Stimulated activated CD4-positive, alpha-beta T cell treated with anti-CD3 and anti-CD28 coated beads, TNF-alpha, amount 100 ng/mL, for 4 hours (primary cell): Measurements from ENCODE around the gene OR51G2.
"Not testable (repeated sequence)": the region's sequence is repeated elsewhere in the genome, so short reads cannot be mapped to it uniquely, and the experiment has no call there.

Experiments used
- DNase-seq, 3 experiments: peaks; one replicate each; pipeline ENCODE4 v3.0.0-alpha.2; 2020; ENCODE audit warnings: low read depth in 3 of 3

The OR51G2 gene, protein sequence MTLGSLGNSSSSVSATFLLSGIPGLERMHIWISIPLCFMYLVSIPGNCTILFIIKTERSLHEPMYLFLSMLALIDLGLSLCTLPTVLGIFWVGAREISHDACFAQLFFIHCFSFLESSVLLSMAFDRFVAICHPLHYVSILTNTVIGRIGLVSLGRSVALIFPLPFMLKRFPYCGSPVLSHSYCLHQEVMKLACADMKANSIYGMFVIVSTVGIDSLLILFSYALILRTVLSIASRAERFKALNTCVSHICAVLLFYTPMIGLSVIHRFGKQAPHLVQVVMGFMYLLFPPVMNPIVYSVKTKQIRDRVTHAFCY

DNA sequence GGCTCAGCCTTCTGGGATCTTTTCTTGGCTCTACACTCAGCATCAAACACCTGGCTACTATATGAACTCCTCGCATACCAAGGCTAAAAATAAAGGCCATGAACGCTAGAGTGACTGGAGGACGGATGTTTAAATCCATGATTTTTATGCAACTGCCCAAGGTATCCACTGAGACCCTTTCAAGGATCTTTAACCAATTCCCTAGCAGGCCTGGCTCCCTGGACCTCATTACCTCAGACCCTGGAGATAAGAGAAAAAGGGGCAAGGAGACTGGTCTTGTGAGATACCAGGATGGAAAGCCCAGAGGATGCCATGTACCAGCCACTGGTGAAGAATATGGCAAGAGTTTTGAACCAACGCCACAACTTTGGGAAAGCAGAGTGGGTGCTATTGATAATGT is at the start of gene OR51G2:
OR51G2 (minus strand) TSS at position 101 of the 400 bp plus-strand sequence. CDS start 3,687 bp downstream, outside the sequence.
- no peak for DNase-seq

DNA sequence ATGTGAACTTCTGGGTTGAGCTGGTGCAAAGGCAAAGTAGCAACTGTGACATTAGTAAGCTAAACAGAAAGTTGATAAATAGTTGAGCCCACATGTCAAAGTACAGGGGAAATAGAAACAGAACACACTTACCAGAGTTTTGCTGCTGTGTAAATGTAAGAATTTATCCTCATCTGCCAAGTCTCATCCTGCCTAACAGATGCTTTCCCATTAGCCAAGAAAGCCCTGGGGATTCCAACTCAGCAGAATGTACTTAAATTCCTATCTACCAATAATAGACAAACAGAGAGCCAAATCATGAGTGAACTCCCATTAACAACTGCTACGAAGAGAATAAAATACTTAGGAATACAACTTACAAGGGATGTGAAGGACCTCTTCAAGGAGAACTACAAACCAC is 43.7 kb upstream of the OR51G2 start:
- DNase-seq: no peak

DNA sequence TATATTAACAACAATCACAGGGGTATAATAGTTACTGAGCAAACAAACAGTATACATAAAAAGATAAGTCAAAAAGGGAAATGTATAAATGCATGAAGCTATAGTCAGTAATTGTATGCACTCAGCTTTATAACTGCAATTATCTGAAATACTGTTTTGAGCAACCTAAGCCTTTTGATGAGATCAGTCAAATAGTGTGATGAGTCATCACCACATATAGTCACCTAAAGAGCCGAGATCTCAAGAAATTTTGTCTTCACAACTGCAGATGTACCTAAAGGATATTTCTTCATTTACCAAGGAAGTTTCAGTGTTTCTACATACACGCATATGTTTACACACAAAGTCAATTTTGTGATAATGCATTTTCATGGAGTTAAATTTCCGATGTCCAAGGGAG is 41.7 kb upstream of the OR51G2 start:
- no peak for DNase-seq

DNA sequence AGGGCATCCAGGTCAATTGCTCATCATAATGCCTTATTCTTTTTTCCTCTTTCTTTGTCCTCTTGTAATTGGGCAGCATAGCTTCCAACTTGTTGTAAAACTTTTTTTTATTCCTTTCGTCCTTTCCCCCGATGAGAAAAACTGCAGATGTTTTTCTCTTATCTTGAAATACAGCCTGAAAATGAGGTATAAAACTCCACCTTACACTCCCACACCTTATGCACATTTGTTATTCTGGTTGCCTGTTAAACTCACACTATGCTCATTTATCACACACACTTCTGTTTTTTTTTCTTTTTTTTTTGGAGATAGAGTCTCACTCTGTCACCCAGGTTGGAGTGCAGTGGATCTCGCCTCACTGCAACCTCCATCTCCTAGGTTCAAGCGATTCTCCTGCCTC is 38.2 kb upstream of the OR51G2 start:
- DNase-seq: no peak

DNA sequence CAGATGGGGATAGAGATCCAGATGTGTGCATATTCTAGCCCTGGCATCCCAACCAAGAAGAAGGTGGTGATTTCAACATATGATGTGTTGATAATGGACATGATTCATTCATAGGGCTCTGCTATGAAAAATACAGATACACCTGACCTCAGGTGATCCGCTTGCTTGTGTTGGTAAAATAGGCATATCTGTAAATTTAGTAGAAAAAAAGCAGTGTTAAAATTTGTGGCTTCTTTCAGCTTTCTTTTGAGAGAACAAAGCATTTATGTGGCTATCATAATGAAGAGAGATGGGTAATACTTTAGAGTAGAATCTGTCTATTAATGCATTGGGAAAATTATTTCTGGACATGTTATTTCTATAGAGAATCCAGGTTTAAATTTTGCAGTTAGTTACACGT is 36.5 kb upstream of the OR51G2 start, which contains the start of gene OR51A2:
OR51A2 (minus strand) TSS at position 101 of the 400 bp plus-strand sequence; CDS start at position 101, 0 bp downstream.
- DNase-seq: not testable (repeated sequence)

DNA sequence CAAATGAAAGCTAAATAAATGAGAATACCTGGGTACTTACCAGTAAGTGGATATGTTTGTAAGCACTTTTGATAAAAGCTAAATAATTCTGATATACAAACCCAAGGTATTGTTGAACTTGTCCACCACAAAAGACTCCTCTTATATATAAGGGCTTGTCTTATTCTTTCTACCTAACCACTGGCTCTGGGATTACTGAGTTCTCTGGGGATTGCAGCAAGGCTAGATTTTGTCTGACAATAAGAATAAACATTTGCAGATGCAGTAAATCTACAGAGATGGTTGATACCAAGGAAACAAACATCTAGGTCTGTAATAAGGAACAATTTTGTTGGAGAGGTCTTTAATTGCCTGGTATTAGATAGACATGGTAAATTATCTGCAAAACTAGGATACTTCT is 28.4 kb upstream of the OR51G2 start, which contains the start of gene OR51A4:
OR51A4 (minus strand) TSS at position 101 of the 400 bp plus-strand sequence. CDS start 505 bp downstream, outside the sequence.
- no peak for DNase-seq

DNA sequence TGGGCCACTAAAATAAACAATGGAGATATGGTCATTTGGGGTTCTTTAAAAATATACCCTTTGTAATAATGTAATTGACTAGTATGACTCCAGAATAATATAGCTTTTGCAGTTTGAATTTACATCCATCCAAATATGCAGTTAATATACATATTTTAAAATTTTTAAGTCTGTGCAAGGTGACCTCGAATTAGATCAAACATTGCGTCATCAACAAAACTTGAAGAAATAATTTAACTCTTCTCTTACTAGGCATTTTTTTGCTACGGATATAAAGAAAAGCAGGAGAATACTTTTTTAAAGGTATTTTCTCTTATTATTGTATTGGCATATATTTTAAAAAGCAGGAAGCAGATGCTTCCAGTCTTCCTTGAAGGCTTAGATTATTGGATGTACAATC is 17.6 kb upstream of the OR51G2 start:
- no peak for DNase-seq

DNA sequence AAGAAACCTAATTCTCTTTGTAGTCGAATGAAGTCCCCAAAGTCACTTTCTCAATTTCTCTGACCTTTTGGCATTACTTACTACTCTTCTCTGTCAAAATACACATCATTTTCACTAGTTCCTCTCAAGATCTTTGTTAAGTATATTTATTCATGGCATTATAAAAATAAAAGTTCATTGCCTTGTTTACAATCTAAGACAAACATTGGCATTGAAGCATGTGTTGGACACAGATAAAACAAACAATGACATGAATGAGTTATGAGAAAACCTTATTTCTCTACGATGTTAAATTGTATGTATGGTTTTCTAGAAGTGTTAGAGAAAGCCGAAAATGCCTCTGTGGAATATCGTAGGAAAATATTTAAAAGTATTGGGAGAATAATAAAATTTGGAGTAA is 13.6 kb upstream of the OR51G2 start:
- DNase-seq: no peak

DNA sequence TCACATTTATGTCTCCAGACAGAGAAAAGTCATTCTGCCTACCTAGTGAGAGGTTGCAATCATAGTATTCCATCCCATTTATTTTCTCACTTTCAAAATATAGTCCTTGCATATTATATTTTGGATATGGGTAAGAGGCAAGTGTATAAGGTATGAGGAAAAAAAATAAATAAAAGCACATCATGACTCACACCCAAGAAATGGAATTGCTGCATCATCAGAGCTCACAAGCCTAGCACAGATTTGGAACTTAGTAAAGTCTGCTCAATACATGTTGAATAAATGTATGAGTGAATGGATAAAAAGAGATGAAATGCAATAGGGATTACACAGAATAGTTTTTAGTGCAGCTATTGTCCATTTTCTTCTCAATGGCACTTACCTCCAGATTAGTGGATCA is 7.5 kb upstream of the OR51G2 start:
- no peak for DNase-seq

DNA sequence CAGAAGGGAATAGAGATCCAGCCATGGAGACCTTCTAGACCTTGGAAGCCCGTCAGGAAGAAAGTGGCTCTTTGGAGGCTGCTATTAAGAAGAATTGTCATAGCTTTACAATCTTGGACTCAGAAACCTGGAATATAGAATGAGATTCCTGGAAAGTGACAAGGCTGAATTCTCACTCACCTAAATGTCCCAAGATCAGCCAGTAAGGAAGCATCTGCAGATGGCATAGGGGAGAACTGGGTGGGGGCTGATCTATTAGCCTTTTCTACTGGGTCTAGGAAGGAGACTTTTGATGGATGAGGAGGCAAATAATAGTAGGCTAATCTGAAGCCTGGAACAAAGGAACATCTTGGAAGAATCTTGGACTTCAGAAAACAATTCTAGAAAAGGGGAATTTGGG is 5.1 kb upstream of the OR51G2 start, which contains the start of gene OR51G1:
OR51G1 (minus strand) TSS at position 101 of the 400 bp plus-strand sequence; CDS start at position 101, 0 bp downstream.
- DNase-seq: no peak

DNA sequence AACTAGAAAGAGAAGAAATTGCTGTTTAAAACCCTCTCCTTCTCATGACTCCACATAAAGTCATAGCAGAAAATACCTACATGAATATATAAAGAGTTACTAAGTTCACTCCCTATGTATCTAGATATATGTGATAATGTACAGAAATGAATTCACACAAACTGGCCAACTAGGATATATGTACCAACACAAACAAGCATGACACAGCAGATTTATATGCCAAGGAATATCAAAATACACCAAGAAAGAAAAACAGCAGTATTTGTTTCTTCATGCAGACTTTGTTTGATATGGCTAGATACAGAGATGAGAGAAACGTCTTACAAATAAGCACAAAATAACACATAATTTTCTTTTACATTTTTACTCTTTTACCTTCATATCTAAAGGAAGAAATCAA is 3.2 kb upstream of the OR51G2 start:
- DNase-seq: no peak

DNA sequence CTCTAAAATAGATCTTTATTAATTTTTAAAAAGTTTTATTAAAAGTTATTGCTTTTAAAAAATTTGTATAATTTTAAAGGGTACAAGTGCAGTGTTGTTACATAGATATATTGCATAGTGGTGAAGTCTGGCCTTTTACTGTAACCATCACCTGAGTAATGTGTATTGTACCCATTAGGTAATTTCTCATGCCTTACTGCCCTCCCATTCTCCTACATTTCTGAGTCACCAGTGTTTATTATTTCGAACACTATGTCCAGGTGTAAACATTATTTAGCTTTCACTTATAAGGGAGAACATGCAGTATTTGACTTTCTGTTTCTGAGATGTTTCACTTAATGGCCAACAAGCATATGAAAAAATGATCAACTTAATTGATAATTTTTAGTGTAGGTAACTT is 2.6 kb upstream of the OR51G2 start:
- DNase-seq: no peak

DNA sequence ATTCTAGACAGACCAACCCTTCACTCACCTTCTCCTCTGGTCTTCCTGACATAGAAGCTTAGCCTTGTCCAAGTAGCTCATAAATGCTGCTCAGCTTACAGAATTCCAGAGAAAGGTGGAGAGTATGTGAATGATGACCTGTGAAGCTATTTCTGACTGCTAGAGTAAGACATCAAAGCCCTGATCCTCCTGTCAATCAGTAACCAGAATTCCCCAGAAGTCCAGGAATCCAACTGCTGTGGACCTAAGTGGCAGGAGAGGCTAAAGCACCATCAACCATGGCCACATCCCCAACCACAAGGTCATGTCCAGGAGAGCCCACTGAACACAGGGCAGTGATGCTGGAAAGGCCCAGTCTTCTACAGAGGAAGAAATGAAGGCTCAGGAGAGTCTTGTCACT is 2.6 kb downstream of the OR51G2 start:
- no peak for DNase-seq

DNA sequence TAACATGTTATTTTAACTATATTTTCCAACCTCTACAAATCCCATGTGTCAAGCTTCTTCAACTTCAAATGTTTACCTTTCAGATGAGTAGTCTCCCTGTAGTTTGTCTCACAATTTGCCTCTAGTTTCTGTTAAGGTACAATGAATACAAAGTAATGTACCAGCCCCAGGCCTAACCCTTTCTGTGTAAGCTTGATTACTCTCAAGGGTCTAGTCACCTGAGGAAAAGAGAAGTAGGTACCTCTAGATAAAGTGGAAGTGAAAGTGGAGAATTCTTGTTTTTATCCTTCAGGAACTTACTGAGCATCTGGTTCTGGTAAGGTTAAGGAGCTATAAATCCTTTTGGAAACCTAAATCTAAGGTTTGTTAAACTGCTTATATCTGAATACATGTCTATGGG is 15.7 kb downstream of the OR51G2 start, which contains the start of gene OR51A7:
OR51A7 (plus strand) TSS at position 300 of the 400 bp plus-strand sequence. CDS start 3,587 bp downstream, outside the sequence.
- no peak for DNase-seq

DNA sequence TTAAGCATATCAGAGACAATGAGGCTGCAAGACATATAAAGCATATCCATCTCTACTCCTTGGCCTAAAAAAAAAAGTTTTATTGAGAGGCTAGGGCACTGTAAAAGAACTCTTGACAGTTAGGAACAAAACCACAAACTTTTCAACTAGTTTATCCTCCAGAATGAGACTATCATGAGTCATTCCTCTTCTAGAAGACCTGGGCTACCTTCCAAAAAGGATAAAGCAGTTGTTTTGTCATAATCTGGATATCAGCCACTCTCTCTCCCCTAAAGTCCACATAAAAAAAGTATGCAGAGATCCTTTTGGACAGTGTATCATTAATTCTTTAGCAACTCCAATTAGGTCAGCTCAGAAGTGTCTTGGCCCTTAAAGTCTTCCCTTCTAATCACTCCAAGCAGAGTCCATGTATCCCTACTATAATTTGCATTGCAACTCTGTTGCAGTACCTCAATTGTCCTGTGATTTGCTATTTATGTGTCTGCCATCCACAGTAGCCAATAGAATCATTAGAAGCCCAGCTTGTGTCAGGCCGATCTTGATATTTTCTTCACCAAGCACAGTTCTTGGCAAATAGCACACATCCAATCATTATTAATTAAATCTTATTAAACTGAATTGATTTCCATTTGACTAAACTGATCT is 27.0 kb downstream of the OR51G2 start:
- DNase-seq: no peak

DNA sequence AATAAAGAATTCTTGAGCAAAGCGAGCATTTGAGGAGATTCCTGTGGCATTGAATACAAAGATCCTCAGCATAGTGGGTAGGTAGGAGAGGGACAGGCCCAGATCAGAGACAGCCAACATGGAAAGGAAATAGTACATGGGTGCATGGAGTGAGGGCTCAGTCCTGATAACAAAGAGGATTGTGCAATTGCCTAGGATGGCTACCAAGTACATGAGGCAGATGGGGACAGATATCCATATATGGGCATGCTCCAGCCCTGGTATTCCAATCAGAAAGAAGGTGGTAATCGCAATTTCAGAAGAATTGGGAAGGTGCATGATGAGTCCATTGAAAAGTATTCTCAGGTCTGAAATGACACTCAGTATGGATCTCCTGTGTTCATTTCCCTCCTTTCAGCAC is 28.9 kb downstream of the OR51G2 start:
- no peak for DNase-seq

DNA sequence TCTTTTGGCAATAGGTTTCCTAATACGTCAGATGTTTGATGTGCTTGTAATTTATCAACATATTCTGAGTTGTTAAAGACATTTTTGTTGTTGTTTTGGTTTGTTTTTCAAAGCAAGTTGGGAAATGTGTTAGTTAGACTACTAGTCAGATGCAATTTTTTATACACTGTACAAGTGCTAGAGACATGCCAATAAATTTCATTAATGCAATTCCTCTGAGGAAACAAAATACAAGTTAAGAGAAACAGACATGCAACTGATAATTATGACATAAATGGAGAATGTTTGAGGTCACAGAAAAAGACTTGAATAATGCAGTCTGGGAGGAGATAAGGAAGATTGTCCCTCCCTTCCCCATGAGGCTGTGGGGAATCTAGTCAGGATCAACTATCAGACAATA is 31.6 kb downstream of the OR51G2 start:
- no peak for DNase-seq

DNA sequence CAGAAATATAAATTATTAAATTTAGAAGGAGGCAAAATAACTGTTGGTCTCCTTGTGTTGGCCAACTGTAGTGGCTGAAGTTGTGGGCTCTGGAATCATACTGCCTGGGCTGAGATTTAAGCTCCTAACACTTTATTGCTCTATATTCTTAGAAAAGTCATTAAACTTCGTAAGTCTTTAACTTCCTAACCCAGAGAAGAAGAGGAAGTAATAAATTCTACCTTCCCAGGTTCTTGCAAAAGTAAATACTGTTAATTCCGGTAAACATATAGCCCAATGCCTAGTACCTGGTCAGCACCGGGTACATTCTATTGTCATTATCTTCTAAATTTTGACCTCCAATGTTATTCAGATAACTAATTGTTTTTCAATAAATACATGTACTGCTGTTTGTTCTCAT is 33.0 kb downstream of the OR51G2 start:
- DNase-seq: no peak

DNA sequence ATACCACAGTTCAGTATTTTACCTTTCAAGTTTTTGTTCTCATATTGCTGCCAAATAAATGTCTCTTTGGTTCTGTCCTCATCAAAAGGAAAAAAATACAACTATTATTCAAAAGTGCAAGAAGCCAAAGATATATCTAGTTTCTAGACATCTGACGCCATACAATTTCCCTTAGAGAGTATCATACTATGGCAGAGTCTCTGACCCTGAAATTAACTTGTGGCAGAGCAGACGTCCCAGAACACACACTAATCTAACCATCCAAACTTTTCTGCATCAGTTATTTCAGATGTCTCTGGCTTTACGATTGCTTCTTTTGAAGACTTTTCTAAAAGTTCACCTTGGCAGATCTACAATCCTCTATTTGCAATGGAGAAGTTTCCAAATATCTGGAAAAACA is 34.8 kb downstream of the OR51G2 start:
- no peak for DNase-seq

DNA sequence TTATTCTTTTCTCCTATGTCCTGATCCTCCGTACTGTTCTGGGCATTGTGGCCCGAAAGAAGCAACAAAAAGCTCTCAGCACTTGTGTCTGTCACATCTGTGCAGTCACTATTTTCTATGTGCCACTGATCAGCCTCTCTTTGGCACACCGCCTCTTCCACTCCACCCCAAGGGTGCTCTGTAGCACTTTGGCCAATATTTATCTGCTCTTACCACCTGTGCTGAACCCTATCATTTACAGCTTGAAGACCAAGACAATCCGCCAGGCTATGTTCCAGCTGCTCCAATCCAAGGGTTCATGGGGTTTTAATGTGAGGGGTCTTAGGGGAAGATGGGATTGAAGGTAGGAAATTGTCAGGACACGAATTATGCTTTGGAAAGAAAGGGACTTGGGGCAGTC is 36.6 kb downstream of the OR51G2 start:
- no peak for DNase-seq

DNA sequence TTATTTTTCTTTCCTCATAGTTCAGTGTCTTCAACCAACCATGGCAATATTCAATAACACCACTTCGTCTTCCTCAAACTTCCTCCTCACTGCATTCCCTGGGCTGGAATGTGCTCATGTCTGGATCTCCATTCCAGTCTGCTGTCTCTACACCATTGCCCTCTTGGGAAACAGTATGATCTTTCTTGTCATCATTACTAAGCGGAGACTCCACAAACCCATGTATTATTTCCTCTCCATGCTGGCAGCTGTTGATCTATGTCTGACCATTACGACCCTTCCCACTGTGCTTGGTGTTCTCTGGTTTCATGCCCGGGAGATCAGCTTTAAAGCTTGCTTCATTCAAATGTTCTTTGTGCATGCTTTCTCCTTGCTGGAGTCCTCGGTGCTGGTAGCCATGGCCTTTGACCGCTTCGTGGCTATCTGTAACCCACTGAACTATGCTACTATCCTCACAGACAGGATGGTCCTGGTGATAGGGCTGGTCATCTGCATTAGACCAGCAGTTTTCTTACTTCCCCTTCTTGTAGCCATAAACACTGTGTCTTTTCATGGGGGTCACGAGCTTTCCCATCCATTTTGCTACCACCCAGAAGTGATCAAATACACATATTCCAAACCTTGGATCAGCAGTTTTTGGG is 37.2 kb downstream of the OR51G2 start, which contains the start of gene OR51T1:
OR51T1 (plus strand) TSS at position 41 of the 641 bp plus-strand sequence; CDS start at position 41, 0 bp downstream.
- DNase-seq: no peak

DNA sequence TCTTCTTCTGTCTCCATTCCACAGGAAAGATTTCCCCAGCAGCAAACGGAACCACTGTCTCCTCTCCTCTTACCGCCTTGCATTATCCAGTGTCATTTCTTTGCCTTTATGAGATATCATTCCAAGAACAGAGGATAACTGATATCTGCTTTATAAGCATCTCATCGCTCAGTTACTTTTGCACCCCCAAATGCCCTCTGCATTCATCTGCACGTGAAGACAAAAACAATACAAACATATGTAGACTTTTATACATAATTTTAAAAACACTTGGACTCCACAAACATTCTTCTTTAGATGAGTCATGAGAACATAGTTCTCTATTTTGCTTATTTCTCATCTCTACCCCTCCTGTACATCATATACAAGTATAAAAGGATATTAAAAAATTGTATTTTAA is 38.0 kb downstream of the OR51G2 start:
- no peak for DNase-seq
